ENCODE results near the gene SSR3. TPM values are rescaled to one million over a fixed set of nuclear protein-coding genes. Genes with fewer than 3 reads are reported as not detected.

Gene SSR3
- total RNA-seq, 1 experiment from 2014 or later = 197 TPM

GRCh38 chr3:156491192-156491591, 63.7 kb downstream of the SSR3 start:
- no peaks in the 10 kb centered on the region for H4K20me1 ChIP-seq (ENCODE audit: insufficient read depth, low read depth, low read length)
- no peak for DNase-seq

More at GRCh38 chr3:156491192-156491591, 63.7 kb downstream of the SSR3 start:
- no peaks in the 10 kb centered on the region for H3K79me2 ChIP-seq (ENCODE audit: low read length)
- H3K9ac ChIP-seq (ENCODE audit: low read length) = no peak overlapping the region
- no peak overlapping the region for H3K27ac ChIP-seq (ENCODE audit: low read length)
- H3K4me2 ChIP-seq (ENCODE audit: low read depth, low read length, poor library complexity, severe bottlenecking) = no peak overlapping the region
- no peak overlapping the region for H3K4me3 ChIP-seq (ENCODE audit: low read length)
- no peaks in the 10 kb centered on the region for H3K9me3 ChIP-seq (ENCODE audit: low read length)
- no peaks in the 10 kb centered on the region for H3K4me1 ChIP-seq (ENCODE audit: low read length)
- H3K36me3 ChIP-seq (ENCODE audit: insufficient read depth, low read length) = no peaks in the 10 kb centered on the region
- no peaks in the 10 kb centered on the region for H3K9me2 ChIP-seq (replicated peaks; ENCODE audit: insufficient read depth, low read length)
- no peaks in the 10 kb centered on the region for H3K27me3 ChIP-seq (ENCODE audit: low read length)
- H2AFZ ChIP-seq (ENCODE audit: low read length) = no peak overlapping the region

Other genes starting within 250 kb of the SSR3 start
- 9.5 and 20.4 TPM in 2 replicates for gene TIPARP, start 119.5 kb upstream of the SSR3 start, total RNA-seq (2014; rRNA removed; shearing (Covaris generic); ENCODE audit: low replicate concordance)